T47D (cell line): Measurements from ENCODE around the gene MEGF6.
A peak's percentile ranks its signal among the peaks of the same experiment; 100 is the strongest.

Experiments used
- DNase-seq, 2 experiments: peaks; one replicate each; pipeline versions ENCODE4 v3.0.0 to v3.0.0-alpha.2; 2011 to 2012; ENCODE audit warnings: low read depth in 1 of 2, low spot score in 1 of 2
- JUND ChIP-seq: IDR thresholded peaks from 2 replicates; pipeline ENCODE4 v1.6.1; 2012; ENCODE audit warnings: low read depth
- in situ Hi-C: cut with HindIII; loops from 2 replicates; pipeline ENCODE4 v1.10.0; 2016; ENCODE audit warnings: low sequenced_read_pairs, low pct_unique_long_range_greater_than_20kb

Gene MEGF6

DNA sequence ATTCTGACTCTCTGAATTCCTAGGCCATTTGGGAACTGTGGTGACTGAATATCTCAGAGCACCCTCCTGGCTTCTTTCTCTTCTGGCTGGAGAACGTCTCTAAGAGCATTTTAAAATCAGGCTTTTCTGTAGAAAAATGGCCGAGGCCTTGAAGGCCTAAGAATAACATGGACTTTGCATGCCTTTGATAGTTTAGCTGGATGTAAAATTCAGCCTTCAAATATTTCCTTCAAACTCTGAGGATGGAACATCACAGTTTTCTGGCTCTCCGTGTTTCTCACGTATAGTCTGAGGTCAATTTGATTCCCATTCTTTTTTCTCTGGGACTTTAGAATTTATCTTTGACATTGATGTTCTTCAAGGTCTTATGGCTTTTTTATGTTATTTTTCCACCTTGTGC lies 122.9 kb downstream of the MEGF6 start:
- DNase-seq: no peak
- in situ Hi-C loops: no loop called here
- no peak for TF ChIP-seq JUND

DNA sequence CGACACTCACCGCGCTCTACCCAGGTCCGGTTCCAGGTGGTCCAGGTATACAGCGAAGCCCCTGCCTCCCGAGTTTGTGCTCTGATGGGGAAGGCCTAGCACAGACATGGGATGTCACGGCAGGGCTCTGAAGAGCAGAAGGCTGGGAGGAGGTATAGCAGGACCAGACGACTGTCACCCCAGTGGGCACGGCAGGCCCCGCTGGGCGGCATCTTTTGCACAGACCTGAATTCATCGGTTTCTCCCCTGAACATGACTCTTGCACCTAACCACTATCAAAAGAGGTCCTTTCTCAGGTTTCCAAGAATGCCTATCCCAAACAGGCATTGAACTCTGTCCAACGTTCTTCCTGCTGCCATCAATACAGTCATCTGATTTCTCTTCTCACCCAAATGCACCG lies 126.3 kb downstream of the MEGF6 start:
- no peak for DNase-seq
- no peak for TF ChIP-seq JUND
- in situ Hi-C loops: no loop called here

DNA sequence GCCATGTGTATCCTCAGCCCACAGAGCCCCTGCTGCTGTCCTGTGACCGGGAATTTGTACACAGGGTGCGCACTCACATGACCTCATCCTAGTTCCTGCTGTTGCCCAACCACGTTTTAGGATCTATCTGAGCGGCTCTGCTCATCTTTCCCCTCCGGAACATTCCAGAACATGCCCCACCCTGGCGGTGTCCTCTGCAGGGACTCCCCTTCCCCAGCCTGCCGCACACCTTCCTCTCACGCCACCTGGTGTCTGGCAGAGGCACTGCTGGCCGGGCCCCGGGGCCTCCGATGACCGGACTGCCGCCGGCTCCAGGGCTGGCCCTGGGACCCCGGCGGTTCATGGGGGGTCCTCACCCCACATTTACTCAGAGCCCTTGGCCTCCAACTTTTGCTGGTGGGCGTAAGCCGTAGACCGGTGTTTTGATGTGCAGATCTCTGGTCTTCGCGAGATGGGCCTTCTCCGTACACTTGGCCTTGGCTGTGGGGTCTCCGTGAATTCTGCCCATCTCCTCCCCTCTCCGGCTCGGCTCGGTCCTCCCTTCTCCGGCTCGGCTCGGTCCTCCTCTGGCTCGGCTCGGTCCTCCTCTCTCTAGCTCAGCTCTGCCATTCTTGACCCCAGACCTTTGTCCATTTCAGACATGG lies 127.4 kb downstream of the MEGF6 start:
- in situ Hi-C loops: no loop called here
- TF ChIP-seq JUND: no peak
- DNase-seq: peak; percentile 39 to 43

DNA sequence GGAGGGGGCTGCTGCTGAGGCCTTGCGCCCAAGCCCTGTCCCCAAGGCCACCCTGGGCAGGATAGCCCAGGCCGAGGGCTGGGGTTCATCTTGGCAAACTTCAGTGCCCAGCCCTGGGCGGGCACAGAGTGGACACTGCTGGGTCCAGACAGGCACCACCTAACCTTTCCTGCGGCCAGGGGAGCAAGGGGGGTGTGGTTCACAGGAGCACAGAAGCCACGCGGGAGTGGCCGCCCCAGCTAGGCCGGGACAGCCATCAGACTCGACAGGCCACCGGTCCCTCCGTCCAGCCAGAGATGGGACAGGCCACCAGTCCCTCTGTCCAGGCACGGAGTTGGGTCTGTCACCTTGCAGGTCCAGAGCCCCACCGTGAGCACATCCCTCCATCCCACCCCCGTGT lies 127.9 kb downstream of the MEGF6 start:
- TF ChIP-seq JUND: no peak
- in situ Hi-C loops: no loop called here
- DNase-seq: no peak

DNA sequence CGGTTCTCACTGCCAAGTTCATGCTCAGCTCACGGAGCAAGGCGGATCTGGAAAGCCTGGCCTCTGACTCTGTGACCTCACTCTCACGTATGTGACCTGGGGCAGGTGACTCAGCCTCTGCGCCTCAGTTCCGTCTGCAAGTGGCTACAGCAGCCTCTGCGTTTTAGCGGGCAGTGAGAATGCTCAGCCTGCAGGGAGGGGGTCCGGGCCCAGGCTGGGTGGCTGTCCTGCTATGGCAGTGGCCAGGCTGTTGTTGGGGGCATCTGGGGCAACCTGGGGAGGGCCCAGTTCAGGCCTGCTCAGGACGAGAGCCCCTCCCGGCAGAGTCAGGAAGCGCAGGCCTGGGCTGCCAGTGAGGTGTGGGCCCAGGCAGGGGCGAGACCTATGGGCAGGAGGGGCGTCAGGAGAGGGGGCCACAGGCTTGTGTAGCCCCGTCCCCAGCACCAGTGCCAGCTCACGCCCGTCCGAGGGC lies 128.9 kb downstream of the MEGF6 start:
- peak; percentile 60 to 62 for DNase-seq
- no peak for TF ChIP-seq JUND
- in situ Hi-C loops: no loop called here

DNA sequence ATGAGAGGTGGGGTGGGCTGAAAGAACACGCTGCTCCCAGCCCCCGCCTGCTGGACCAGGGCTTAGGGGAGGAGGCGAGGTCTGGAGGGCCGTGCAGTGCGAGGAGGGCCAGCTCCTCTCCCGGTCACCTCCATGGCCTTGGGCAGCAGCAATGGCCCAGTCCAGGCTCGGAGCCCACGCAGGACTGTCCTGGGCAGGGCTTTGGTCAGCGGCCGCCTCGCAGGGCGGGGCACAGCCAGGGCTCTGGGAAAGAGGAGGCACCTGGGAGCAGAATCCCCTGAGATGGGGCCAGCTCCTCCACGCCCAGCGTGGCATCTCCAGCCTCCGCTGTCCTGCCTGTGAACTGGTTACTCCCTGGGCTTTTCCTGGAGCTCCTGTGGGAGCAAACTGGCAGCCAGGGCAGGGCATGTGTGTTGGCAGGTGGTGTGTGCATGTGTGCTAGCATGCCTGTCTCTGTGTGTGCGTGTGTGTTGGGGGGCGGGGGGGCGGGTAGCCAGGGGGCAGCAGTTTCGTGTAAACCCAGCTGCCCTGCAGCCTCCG lies 129.4 kb downstream of the MEGF6 start:
- in situ Hi-C loops: no loop called here
- TF ChIP-seq JUND: no peak
- peak in 1 of 2 experiments; percentile 27 for DNase-seq

DNA sequence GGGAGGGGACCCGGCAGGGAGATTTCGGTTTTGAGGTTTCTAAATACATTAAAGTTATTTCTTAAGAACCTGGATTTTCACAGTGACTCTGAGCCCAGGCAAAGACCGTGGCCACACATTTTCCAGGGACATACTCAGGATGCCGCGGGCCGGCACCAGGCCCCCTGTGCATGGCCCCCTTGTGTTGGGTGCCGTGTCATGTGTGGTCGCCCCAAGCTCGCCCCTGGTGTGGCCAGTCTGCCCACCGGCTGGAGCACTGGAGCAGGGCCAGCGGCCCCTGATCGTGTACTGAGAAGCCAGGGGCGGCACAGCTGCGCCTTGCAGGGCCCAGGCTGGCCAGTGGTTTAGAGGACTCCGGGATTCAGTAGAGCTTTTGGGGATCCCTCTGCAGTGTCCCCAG lies 130.3 kb downstream of the MEGF6 start:
- in situ Hi-C loops: no loop called here
- DNase-seq: no peak
- TF ChIP-seq JUND: no peak

DNA sequence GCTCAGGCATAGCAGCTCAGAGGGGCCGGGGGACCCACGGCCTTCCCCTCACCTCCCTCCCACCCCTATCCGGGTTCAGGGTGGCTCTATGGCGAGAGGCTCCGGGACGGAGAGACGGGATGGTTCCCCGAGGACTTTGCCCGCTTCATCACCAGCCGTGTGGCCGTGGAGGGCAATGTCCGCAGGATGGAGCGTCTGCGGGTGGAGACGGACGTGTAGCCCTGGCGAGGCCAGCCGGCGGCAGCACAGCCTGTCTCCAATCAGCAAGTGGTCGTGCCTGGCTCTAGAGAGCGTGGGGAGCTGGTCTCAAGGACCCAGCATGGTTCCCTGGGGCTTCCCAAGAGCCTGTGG lies 131.0 kb downstream of the MEGF6 start:
- TF ChIP-seq JUND: no peak
- in situ Hi-C loops: no loop called here
- DNase-seq: no peak

DNA sequence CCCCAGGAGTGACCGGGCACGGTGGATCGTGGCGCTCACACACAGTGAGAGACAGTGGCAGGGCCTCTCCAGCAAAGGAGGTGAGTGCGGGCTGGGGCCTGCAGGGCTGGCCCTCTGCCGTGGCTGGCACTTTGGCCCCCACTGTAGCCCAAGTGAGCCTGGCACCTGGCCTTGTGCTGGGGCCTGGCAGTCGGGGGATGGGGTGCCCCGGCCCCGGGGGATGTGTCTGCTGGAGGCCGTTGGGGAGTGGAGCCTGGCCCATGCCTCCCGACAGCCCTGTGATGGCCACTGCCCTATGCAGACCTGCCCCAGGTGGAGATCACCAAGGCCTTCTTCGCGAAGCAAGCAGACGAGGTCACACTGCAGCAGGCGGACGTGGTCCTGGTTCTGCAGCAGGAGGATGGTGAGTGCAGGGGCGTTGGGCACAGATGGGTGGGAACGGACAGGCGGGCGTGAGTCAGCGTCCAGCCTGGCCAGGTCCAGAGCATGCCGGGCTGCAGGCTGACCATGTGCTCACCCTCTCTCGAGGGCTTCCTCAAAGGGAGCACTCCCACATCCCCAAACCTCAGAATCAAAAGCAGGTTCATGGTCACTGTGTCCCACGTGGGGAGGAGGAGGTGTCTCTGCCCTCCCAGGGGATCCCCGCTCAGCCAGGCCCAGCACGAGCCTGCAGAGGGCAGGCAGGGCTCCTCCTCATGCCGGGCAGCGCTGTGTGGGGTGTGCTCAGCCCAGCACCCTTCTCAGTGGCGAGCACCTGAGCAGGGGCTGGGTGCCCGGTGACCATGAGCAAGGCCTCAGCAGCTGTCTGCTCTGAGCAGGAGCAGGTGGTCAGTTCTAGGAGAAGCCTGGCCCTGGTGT lies 131.6 kb downstream of the MEGF6 start:
- no peak for TF ChIP-seq JUND
- in situ Hi-C loops: no loop called here

DNA sequence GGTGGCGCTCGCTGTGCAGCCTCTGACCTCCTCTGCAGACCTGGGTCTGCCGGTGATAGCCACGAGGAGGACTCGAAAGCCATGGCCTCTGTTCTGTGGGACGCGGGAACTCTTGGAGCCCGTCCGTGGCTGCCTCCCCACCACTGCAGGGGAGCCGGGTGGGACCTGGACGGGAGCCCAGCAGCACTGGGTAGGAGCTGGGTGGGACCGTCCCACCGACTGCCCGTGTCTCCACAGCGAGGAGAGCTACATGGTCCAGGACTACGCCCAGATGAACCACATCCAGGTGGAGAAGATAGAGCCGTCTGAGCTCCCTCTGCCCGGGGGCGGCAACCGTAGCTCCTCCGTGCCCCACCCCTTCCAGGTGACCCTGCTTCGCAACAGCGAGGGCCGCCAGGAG lies 133.1 kb downstream of the MEGF6 start:
- in situ Hi-C loops: no loop called here
- no peak for DNase-seq
- TF ChIP-seq JUND: no peak

More for the DNA sequence above, 131.6 kb downstream of the MEGF6 start:
- no peak for DNase-seq

DNA sequence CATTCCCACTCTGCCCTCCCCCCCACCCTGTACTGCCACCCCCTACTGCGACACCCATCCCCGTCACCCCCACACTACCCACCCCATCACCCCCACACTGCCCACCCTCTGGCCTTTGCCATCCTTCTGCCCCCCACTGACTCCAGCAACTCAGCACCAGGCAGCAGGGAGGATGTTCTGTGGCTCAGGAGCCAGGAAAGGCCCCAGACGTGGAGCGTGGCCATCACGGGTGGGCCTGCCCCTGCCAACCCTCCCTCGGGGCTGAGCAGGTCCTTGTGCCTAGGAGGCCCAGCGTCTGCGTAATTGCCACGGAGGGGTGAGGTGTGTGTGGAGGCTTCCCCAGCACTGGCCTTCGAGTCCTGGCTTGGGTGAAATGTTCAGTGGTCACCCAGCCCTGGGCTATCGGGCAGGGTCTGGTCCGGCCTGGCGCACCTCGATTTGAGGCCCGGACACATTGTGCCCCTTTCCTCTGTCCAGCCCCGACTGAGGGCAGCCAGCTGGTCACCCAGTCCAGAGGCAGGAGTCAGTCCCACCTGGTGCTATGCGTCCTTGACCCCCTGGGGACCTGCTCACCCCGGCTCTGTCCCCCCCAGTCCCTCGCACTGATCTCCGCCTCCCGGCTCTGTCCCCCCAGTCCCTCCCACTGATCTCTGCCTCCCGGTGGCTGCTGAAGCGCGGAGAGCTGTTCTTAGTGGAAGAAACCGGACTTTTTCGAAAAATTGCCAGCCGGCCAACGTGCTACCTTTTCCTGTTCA lies 133.9 kb downstream of the MEGF6 start:
- no peak for DNase-seq
- no peak for TF ChIP-seq JUND
- in situ Hi-C loops: no loop called here

DNA sequence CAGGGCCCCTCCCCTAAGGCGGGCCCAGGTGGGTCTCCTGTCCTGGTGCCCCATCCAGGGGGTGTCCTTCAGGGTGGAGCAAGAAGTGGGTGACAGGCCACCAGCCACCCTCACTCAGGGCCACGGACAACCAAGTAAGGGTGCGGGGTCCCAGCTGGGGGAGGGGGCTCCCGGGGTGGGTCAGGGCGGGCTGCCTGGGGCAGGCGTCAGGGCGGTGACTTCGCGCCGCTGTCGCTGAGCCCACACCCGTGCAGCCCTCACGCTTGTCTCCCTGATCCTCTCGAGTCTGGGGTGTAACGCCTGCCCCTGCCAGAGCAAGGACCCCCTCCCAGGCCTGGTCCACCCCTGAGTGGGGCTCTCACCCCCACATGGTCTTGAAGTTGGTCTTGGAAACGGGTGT lies 134.6 kb downstream of the MEGF6 start:
- no peak for DNase-seq
- in situ Hi-C loops: no loop called here
- TF ChIP-seq JUND: no peak

DNA sequence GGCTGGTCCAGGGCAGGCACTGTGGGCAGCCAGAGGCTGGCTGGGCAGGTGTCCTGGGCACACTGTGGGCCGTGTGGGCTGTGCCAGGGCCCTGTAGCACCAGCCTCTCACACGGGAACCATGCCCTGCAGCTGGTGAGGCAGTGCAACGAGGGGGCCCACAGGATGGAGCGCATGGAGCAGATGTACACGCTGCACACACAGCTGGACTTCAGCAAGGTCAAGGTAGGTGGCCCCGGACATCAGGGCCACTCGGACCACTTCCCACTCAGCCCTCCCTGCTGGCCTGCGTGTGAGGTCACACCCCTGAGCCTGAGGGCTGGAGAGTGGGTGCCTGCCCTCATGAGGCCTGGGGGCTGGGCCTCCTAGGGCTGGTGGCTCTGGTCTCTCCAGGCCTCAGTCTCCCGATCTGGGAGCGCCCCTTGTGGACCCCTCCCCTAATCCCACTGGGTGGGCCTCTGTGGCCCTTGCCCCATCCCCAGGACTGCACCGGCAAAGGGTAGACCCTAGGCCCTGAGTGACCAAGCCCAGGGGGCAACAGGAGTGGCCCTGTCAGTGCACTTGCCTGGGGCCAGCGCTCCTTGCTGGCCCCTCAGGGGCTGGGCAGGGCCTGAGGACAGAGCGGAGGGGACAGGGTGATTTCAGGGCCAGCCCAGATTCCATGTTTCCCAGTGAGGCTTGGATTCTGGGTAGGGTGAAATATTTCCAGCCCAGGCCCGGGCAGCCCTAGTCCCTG lies 135.3 kb downstream of the MEGF6 start:
- no peak for TF ChIP-seq JUND
- no peak for DNase-seq
- in situ Hi-C loops: no loop called here
